Measurements from ENCODE around the gene TTLL11. TPM values are rescaled to one million over a fixed set of nuclear protein-coding genes. Genes with fewer than 3 reads are reported as not detected.

Gene TTLL11
- total RNA-seq, 4 donors from 2014 or later = 15.1 to 42.6 (median 29.1) TPM

- Histone ChIP-seq H3K36me3 (peaks cover 0 to 33% of the 10 kb centered on the region in 2 donors), H3K4me1 (peaks cover 4 to 30% (median 5%) of the 10 kb centered on the region in 3 donors), H3K27ac (no peak overlapping the region), H3K27me3 (no peaks in the 10 kb centered on the region), H3K9me3 (no peaks in the 10 kb centered on the region), H3K4me3 (no peak overlapping the region)
- TF ChIP-seq EP300 (IDR thresholded peaks at IDR 0.05) (no peak), POLR2AphosphoS5 (IDR thresholded peaks at IDR 0.05) (no peak), POLR2A (IDR thresholded peaks at IDR 0.05) (no peak), CTCF (IDR thresholded peaks at IDR 0.05) (no peak)
- WGBS, 2 donors (ENCODE audit: low coverage in 1 of 2) = 80 to 91% methylated on average over 4 to 6 of the region's 6 CpGs
- ATAC-seq = no peak
Observed at GRCh38 chr9:122039234-122039633, 53.9 kb downstream of the TTLL11 start.

- no peak for ATAC-seq
Observed at GRCh38 chr9:122036988-122037387, 56.1 kb downstream of the TTLL11 start.

DNA sequence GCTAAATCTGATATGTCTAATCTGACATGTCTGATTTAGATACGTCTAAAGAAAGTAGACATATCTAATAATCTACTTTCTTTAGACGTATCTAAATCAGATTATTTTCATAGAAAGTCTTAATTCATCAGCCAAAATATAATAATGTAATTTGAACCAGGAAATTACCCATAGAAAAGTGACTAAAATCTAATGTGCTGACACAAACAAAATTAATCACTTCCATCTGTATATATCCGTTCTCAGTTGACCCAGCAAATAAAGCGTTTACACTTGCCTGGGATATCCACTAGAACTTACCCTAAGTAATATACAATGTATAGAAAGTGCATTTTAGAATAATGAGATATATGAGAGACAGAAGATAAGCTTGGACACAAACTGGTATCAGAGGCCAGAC lies 56.7 kb downstream of the TTLL11 start:
- WGBS, 2 donors (ENCODE audit: low coverage in 1 of 2) = 84 to 95% methylated on average over 4 of the region's 4 CpGs
- no peak overlapping the region for H3K4me3 ChIP-seq
- H3K27me3 ChIP-seq = no peaks in the 10 kb centered on the region
- no peak overlapping the region for H3K27ac ChIP-seq
- H3K36me3 ChIP-seq = peaks cover 0 to 38% of the 10 kb centered on the region in 2 donors
- H3K9me3 ChIP-seq = no peaks in the 10 kb centered on the region
- TF ChIP-seq POLR2AphosphoS5 (IDR thresholded peaks at IDR 0.05) (no peak), EP300 (IDR thresholded peaks at IDR 0.05) (no peak), CTCF (IDR thresholded peaks at IDR 0.05) (no peak), POLR2A (IDR thresholded peaks at IDR 0.05) (no peak)
- ATAC-seq = no peak
- H3K4me1 ChIP-seq = peaks cover 4 to 32% (median 5%) of the 10 kb centered on the region in 3 donors

More at GRCh38 chr9:122036988-122037387, 56.1 kb downstream of the TTLL11 start:
- Histone ChIP-seq H3K27me3 (no peaks in the 10 kb centered on the region), H3K36me3 (peaks cover 0 to 35% of the 10 kb centered on the region in 2 donors), H3K9me3 (no peaks in the 10 kb centered on the region), H3K4me1 (peaks cover 4 to 33% (median 5%) of the 10 kb centered on the region in 3 donors), H3K4me3 (no peak overlapping the region), H3K27ac (no peak overlapping the region)
- TF ChIP-seq POLR2AphosphoS5 (IDR thresholded peaks at IDR 0.05) (no peak), EP300 (IDR thresholded peaks at IDR 0.05) (no peak), POLR2A (IDR thresholded peaks at IDR 0.05) (no peak), CTCF (IDR thresholded peaks at IDR 0.05) (no peak)
- WGBS, 2 donors (ENCODE audit: low coverage in 1 of 2) = 38 to 40% methylated on average over 1 of the region's 1 CpG

GRCh38 chr9:122033775-122034373 lies 59.2 kb downstream of the TTLL11 start:
- Histone ChIP-seq H3K36me3 (peaks cover 0 to 55% of the 10 kb centered on the region in 2 donors), H3K4me3 (no peak overlapping the region), H3K27me3 (no peaks in the 10 kb centered on the region), H3K9me3 (no peaks in the 10 kb centered on the region), H3K4me1 (peaks cover 0 to 12% (median 0%) of the 10 kb centered on the region in 3 donors), H3K27ac (no peak overlapping the region)
- ATAC-seq = no peak
- WGBS, 2 donors (ENCODE audit: low coverage in 1 of 2) = 75 to 89% methylated on average over 7 to 8 of the region's 8 CpGs
- no peak for TF ChIP-seq POLR2AphosphoS5 (IDR thresholded peaks at IDR 0.05)
- no peak for TF ChIP-seq CTCF (IDR thresholded peaks at IDR 0.05)
- no peak for TF ChIP-seq EP300 (IDR thresholded peaks at IDR 0.05)
- no peak for TF ChIP-seq POLR2A (IDR thresholded peaks at IDR 0.05)

GRCh38 chr9:122032346-122032745 lies 60.8 kb downstream of the TTLL11 start:
- TF ChIP-seq CTCF (IDR thresholded peaks at IDR 0.05) = no peak
- no peak for TF ChIP-seq POLR2A (IDR thresholded peaks at IDR 0.05)
- TF ChIP-seq POLR2AphosphoS5 (IDR thresholded peaks at IDR 0.05) = no peak
- no peak for TF ChIP-seq EP300 (IDR thresholded peaks at IDR 0.05)
- no peak for ATAC-seq
- no peak overlapping the region for H3K27ac ChIP-seq
- H3K9me3 ChIP-seq = no peaks in the 10 kb centered on the region
- peaks cover 0 to 12% (median 0%) of the 10 kb centered on the region in 3 donors for H3K4me1 ChIP-seq
- peaks cover 0 to 50% of the 10 kb centered on the region in 2 donors for H3K36me3 ChIP-seq
- no peak overlapping the region for H3K4me3 ChIP-seq
- WGBS, 2 donors (ENCODE audit: low coverage in 1 of 2) = 48 to 64% methylated on average over 2 to 3 of the region's 3 CpGs
- no peaks in the 10 kb centered on the region for H3K27me3 ChIP-seq

Measured in gastroesophageal sphincter (tissue), 4 donors.